AG20443 (cell line): ENCODE measurements around the gene TM9SF2.

Source experiments
- DNase-seq: peaks from one replicate; pipeline ENCODE4 v3.0.0; 2012; ENCODE audit warnings: low spot score, mixed read lengths

TM9SF2 gene

DNA sequence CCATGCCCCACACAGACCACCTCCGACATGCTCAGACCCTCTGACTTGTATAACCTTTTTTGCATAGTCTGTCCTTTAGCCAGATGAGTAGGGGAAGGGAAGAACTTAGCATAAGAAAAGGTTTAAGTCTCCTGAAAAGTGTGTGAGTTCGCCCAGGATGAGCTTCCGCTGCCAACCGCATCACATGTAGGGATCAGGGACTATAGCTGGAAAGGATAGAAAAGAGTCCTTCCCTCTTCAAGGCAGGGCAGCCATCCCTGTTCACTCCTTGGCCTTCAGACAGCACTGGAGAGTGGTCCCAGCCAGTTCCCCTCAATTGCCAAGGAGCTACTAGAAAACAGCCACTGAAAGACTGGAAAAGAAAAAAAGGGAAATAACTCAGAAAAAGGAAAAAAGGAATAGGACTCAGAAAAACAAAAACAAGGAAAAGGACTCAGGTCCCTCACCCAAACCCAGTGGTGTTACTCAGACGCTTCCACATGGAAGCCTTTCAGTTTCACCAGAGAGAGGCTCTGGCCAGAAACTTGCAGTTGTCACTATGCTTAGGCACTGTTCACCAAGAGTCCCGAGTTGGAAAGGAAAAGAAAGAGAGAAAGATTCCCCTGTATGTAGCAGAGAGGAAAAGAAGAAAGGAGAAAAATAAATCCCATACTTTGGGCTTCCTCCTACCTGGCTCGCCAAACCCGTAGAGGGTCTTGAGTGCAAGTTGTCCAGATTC, 5.6 kb upstream of the TM9SF2 start:
- peak; percentile 30 for DNase-seq

DNA sequence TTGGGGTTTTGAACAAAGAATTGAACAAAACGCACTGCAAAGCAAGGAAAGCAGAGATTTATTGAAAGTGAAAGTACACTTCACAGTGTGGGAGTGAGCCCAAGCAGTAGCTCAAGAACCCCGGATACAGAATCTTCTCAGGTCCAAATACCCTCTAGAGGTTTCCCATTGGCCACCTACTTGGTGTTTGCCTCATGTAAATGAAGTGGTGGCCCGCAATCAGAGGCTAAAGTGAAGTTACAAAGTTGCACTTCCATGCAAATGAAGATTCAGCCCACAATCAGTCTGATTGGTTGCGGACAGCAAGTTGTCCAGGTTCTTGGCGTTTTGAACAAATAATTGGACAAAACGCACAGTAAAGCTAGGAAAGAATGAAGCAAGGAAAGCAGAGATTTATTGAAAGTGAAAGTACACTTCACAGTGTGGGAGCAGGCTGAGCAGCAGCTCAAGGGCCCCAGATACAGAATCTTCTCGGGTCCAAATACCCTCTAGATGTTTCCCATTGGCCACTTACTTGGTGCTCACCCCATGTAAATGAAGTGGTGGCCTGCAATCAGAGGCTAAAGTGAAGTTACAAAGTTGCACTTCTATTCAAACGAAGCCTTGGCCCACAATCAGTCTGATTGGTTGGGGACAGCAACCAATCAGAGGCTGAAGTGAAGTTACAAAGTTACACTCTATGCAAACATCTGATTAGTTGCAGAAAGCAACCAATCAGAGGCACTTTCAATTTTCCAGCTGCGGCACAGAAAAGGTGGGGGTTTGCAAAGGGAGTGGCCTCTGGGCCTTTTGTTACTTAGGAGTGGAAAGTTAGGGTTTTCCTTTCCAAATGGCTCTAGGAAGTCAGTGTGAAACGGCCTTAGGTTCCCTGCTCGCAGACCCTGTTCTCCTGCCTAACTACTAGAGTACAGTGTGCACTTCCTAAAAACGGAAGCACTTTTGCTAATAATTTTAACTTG, 4.8 kb upstream of the TM9SF2 start:
- DNase-seq: peak; percentile 23

DNA sequence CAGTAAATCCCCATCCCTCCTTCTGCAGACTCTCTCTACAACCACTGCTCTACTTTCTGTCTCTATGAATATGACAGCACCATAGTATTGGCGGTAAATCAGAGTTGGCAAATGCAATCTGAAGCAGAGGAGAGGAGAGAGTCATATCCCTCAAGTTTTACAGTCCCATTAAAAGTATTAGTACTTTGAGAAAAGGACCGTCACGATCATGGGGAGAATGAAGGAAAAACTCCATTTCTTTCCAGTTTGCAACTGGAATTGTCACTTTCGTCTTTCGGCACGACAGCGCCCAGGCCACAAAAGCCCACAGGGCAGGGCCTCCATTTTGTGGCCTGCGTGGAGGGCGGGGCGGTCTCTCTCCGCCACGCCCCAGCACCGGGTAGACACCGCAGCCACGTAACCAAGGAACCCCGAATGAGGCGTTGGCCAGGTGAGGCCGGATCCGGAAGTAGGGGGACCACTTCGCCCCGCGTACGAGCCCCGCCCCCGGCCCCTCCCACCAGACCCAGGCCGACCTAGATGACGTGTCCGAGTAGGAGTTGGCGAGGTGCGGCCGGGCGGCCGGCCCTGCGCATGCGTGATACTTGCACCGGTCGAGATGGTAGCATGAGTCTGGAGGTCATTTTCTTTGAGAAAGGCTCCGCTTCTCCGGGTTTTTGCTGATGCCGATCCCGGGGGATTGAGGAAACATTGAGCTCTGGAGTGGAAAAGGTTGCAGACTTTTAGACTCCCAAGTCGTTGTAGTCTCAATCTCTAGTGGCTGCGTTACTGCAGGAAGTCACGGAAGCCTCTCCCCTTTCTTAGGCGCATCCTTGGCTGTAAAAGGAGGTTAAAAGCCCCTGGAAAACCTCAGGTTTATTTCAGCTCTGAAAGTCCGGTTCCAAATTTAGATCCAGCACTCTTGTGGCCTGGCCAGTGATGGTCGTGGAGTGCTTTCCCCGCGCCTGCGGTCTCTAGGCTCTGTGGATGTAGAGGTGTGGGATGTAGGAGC, 2.8 kb upstream of the TM9SF2 start:
- DNase-seq: peak; percentile 97

DNA sequence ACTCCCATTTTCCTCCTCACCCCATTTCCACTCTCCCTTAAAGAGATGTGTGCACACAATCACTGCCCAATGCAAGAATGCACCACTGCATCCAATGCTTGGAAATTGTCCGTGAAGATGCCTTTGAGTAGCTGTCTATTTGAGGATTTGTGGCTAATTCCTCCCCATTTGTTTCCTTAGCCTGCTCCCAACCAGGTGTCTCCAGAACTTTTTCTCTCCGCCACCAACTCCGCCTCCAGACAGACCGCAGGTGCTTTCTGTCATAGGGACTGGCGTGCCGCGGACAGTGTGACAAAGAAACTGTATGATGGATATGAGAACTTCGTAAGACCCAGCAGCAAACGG, 461 bp upstream of the TM9SF2 start:
- DNase-seq: no peak

DNA sequence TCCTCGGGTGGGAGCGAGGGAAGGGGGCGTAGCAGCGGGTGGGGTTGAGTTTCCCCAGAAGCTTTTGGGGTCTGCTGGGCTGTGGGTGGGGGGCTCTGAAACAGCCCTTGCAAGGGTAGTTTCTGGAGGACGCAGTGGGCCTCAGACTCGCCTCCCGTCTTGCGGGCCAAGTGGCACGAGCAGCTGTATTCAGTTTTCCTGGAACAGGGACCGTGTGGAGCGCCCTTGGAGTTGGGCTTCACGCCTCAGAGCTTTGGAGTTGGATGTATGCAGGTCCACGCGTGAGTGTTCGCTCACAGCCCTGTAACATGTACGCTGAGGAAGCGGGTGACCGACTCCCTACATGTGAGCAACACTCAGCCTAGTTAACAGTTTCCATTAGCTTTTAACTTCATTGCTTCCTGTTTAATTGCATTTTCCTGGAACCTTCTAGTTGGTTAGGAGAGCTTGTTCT, 603 bp downstream of the TM9SF2 start:
- DNase-seq: peak; percentile 20

DNA sequence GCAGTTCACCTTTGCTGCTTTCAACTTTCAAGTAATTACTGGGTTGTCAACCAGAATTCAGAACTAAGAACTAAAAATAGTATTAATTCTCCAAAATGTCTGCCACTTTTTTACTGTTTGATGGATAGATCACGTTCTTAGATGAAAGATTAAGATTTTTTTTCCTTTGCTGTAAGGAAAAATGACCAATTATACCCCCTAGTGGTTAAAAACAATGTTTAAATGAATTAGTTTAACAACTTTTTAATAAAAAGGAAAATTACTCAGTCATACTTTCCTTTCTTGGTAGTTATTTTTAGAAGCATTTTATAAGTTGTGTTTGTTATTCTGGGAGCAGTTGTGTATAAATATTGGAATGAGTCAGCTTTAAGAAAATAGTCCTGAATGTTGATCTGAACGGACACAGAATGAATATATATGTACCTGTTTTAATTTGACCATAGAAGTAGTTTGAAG, 4.6 kb downstream of the TM9SF2 start:
- DNase-seq: no peak

DNA sequence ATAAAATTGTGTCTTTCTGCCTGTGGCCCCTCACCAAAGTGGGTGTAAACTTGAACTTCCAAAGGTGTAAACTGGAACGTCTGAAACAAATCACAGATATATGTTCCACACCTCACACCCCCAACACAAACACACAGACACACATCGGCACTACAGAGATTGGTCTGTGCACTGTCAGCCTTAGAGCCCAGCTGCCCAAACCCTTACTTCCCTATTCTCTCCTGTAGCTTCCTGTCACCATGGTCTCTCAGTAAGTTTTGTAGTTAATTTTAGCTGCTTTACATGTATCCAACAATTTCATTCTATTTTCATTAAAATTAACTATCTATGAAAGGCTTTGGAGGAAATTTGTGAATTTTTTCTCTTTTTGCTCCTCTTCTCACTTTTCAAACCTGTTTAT, 5.4 kb downstream of the TM9SF2 start:
- no peak for DNase-seq

DNA sequence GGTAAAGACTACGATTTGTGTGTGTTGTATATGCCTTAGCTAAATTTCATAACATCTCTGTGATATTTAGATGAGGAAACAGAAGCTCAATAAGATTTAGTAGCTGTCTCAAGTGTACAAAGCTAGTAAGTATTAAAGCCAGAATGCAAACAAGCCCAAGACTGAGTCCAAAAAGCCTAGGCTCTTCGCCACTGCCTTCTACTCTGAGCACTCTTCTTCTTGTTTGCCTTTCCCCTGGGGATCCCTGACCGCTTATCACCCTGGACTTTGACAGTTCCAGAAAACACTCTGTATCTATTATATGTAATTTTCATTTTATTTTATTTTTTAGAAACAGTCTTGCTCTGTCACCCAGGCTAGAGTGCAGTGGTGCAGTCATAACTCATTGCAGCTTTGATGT, 5.8 kb downstream of the TM9SF2 start:
- DNase-seq: no peak

DNA sequence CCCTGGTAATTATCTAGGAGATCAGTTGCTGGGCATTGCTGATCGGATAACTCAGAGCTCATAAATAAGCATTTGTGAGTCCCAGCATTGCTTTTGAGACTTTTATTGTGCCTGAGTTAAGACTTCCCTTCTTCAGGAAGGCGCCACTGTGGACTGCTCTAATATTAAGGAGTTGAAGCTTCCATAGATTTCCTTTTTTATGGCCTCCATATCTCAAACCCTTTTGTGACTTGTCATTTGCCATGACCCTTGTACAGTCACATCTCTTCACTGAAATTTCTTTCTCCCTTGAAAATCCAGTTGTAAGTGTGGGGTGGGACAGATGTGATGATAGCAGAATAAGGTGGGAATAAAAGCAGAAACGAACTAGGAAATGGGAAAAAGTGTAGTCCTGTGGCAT, 6.3 kb downstream of the TM9SF2 start:
- no peak for DNase-seq

DNA sequence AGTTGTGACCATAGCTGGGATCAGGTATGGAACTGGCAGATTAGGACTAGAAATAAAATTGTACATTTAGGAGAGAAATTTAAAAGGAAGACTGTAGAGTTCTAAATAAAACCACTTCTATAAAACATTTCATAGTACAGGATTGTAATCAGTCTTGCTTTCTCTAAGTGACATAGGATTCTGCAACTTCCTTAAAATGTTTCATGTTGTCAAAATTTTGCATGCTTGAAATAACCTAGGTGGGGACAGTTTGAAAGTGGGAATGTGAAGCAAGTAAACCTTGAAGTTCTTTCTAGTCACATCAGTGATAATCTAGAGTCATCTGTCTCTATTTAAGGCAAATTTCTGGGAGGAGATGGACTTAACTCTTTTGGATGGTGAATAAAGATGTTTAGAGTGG, 6.7 kb downstream of the TM9SF2 start:
- DNase-seq: no peak

DNA sequence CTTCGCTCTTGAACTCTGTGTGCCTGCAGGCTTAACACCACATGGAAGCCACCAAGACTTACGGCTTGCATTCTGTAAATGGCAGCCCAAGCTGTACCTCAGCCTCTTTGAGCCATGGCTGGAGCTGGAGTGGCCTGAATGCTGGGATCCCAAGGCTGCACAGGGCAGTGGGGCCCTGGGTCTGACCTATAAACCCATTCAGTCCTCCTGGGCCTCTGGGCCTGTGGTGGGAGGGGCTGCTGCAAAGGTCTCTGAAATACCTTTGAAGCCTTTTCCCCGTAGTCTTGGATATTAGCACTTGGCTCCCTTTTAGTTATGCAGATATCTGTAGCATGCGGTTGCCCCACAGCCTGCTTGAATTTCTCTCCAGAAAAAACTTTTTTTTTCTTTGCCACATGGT, 8.2 kb downstream of the TM9SF2 start:
- DNase-seq: no peak

DNA sequence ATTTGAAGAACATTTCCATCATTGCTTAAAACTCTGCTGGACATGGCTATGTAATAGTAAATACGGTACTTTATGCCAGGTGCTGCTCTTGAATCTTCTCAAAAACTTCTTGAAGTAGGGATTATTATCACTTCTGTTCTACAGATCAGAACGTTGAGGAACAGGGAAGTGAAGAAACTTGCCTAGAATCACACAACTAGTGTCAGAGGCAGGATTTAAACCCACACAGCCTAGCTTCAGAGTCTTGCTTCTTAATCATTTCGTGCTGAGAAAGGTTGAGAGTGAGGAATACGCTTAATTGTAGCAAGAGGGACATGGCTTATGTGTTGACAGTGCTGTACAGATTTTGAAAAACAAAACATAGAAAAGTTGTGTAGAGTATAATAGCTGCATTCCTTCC, 13.5 kb downstream of the TM9SF2 start:
- DNase-seq: no peak

DNA sequence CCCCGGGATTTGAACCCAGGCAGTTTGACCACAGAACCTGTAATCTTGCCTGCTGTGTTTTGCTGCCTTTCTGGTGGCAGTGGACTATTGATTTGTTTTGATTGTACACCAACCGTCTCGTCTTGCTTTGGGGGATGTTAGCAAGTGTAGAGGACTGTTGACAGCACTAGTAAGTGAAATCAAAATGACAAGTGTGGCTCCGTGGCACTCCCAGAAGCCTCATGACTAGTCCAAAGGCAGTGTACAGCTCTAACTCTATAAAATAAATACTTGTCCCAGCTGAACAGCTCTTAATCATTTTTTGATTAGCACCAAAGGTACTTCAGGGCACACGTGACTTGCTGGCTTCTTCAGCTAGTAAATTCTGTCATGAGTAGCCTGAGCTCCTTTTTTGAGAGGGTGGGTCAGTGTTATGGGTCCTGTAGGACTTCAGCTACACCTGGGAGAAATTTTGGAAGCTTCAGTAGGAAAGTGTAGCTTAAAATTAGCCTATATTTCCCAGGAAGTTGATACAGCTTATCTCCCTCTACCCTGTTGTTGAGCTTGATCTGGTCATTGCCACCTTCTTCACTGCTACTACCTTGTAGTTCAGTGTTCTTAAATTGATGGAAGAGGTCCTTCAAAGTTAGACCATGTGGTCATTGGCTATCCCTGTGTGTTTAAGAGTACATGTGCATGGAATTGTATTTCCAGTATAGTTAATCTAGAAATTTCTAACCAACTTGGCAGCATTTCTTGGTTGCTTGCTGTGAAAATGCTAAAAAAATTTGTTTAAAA, 15.1 kb downstream of the TM9SF2 start:
- no peak for DNase-seq

DNA sequence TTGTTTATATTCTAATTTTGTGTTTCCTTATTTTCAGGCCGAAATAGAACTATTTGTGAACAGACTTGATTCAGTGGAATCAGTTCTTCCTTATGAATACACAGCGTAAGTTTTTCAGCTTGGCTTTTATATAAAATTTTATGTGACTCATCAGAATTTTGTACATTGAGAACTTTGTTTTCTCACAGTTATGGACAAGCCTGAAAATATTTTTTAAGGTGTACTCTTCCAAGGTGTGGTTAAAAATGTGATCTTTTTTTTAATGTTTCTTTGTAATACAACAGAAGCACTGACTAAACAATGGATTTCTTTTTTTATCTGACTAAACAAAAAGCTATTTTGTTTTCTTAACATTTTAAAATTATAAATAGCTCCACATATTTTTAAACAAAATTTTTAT, 16.3 kb downstream of the TM9SF2 start:
- DNase-seq: no peak

DNA sequence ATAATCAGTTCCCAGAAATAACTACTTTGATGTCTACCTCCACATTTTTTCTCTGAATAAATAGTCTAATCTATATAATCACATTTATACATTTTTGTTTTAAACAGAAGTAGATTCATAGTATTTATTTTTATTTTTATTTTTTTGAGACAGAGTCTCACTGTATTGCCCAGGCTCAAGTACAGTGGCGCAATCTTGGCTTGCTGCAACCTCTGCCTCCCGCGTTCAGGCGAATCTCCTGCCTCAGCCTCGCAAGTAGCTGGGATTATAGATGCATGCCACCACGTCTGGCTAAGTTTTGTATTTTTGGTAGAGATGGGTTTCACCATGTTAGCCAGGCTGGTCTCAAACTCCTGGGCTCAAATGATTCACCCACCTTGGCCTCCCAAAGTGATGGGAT, 16.7 kb downstream of the TM9SF2 start:
- no peak for DNase-seq

DNA sequence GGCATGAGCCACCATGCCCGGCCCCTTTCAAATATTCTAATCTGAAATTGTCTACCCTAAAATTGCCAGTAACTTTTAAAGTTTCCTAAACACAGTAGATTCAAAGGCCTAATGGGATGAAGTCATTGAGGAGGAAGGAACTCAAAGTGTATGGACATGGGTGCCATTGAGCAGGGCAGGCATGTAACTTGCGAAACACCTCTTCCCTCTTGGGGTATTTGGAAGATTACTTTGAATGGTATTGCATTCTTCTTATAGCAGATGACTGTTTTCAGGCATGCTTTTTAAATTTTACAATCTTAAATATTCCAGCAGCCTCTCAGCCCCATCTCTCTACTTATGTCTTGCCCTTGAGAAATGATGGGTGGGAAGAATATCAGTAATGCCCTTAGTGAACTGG, 21.0 kb downstream of the TM9SF2 start:
- DNase-seq: no peak

DNA sequence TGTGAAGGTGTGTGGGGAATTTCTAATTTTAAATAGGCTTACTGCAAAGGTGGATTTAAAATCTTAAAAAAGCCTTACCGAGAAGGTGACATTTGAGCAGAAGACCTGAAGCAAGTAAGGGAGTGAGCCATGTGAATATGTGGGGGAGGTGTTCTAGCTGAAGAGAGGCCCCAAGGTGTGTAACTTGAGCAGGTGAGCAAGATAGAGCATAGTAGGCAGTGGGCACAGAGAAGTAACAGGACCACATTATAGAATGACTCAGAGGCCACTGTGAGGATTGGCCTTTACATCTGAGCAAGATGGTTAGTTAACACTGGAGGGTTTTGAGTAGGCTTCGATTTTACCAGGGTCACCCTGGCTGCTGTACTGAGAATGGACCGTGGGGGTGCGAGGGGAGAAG, 22.6 kb downstream of the TM9SF2 start:
- no peak for DNase-seq

DNA sequence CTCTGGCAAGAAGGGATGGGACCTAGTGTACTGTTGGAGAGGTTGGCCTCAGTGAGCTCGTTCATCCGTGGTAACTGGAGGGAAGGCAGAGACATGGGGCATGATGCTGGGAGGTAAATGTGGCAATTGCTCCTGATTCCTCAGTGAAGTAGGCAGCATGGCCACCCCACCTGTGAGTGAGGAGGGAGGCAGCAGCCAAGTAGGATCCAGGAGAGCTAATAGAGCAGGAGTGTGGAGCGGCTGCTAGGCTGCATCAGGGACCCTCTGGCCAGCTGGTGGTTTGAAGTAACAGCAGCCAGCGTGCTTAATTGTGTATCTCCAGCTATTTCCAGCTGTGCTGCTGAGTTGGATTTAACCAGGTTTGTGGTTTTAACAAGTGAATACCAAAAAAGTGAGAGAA, 24.7 kb downstream of the TM9SF2 start:
- DNase-seq: no peak

DNA sequence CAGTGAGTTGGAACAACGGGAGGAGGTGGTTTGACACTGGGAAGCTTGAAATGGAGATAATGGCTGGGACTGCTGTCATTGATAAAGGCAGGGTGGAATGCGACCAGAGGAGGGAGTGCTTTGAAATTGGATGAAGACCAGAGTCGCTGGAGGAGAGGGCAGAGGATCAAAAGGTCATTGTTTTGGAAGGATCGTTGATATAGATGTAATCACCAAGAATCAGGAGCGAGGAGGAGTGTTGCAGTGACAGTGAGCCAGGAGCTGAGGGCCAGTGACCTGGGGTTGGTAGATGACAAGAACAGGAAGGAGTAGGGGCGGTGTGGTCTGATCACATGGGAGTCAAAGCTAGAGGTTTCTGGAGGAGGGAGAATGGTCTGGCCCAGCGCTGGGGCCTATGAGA, 25.3 kb downstream of the TM9SF2 start:
- DNase-seq: no peak

DNA sequence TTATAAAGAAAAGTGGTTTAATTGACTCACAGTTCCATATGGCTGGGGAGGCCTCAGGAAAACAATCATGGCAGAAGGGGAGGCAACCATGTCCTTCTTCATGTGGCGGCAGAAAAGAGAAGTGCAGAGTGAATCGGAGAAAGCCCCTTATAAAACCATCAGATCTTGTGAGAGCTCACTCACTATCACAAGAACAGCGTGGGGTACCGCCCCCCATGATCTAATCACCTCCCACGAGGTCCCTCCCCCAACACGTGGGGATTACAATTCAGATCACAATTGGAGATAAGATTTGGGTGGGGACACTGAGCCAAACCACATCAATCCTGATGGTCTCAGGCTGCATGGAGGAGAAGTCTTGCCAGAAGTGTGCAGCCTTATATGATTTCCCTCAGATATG, 26.0 kb downstream of the TM9SF2 start:
- DNase-seq: no peak

DNA sequence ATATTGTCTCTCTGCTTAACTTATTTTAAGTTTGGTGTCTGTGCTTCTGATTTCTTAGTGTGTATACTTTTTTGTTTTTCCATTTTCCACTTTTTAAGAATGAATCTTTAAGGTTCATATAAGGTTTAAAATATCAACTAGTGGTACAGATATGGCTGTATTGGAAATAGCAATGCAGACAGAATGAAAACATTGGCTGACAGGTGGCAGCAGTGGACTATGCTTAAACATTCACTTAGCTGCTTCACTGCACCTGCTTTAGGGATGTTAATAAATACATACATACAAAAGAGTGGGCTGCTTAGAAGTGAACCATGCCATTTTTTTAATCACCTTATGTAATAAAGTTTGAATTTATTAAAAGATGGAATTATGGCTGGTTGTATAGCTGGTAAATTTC, 27.3 kb downstream of the TM9SF2 start:
- DNase-seq: no peak
